ENCODE results near the gene PHLDA3. TPM values are rescaled to one million over a fixed set of nuclear protein-coding genes. Genes with fewer than 3 reads are reported as not detected.
A peak's percentile ranks its signal among the peaks of the same experiment; 100 is the strongest.

Gene PHLDA3
- total RNA-seq, 1 donor from 2014 or later, result 159 TPM

GRCh38 chr1:201450721-201451291 is 18.2 kb downstream of the PHLDA3 start:
- intact Hi-C loops (cut with DNase I), result no loop called here
- peak; percentile 84 for DNase-seq (ENCODE audit: low spot score)

GRCh38 chr1:201448990-201449389 is 20.0 kb downstream of the PHLDA3 start:
- ATAC-seq (peak; percentile 37), DNase-seq (ENCODE audit: low spot score) (peak; percentile 77)
- intact Hi-C loops (cut with DNase I), result loop anchor here (10.0 kb wide), 1 partner anchor 56 kb away; the partner anchor contains the start of gene CSRP1

More at GRCh38 chr1:201450721-201451291, 18.2 kb downstream of the PHLDA3 start:
- peak; percentile 67 for ATAC-seq

- peak; percentile 91 for ATAC-seq
- intact Hi-C loops (cut with DNase I), result loop anchor here (10.0 kb wide), 1 partner anchor 57 kb away; the partner anchor contains the start of gene CSRP1
- peak; percentile 87 for DNase-seq (ENCODE audit: low spot score)
These were observed 20.8 kb downstream of the PHLDA3 start for GRCh38 chr1:201447903-201448871.

- ATAC-seq (no peak), DNase-seq (ENCODE audit: low spot score) (no peak)
- intact Hi-C loops (cut with DNase I), result loop anchor here (10.0 kb wide), 1 partner anchor 59 kb away; the partner anchor contains the start of gene CSRP1
These were observed 23.7 kb downstream of the PHLDA3 start for GRCh38 chr1:201445310-201445709.

- ATAC-seq, result no peak
- intact Hi-C loops (cut with DNase I), result loop anchor here (10.0 kb wide), 1 partner anchor 60 kb away; the partner anchor contains the start of gene CSRP1
- DNase-seq (ENCODE audit: low spot score), result no peak
These were observed 24.2 kb downstream of the PHLDA3 start for GRCh38 chr1:201444792-201445191.

- DNase-seq (ENCODE audit: low spot score) (no peak), ATAC-seq (no peak)
These were observed 25.2 kb downstream of the PHLDA3 start for GRCh38 chr1:201443747-201444146.

GRCh38 chr1:201436969-201437368 is 32.0 kb downstream of the PHLDA3 start:
- intact Hi-C loops (cut with DNase I), result no loop called here
- ATAC-seq, result no peak
- DNase-seq (ENCODE audit: low spot score), result no peak

More at GRCh38 chr1:201443747-201444146, 25.2 kb downstream of the PHLDA3 start:
- intact Hi-C loops (cut with DNase I), result loop anchor here (10.0 kb wide), 1 partner anchor 61 kb away; the partner anchor contains the start of gene CSRP1

GRCh38 chr1:201436393-201436792 is 32.6 kb downstream of the PHLDA3 start:
- ATAC-seq, result peak; percentile 39
- DNase-seq (ENCODE audit: low spot score), result no peak
- intact Hi-C loops (cut with DNase I), result no loop called here

- DNase-seq (ENCODE audit: low spot score) (no peak), ATAC-seq (no peak)
- intact Hi-C loops (cut with DNase I), result no loop called here
These were observed 34.7 kb downstream of the PHLDA3 start for GRCh38 chr1:201434266-201434665.

GRCh38 chr1:201433609-201434008 is 35.4 kb downstream of the PHLDA3 start:
- DNase-seq (ENCODE audit: low spot score) (no peak), ATAC-seq (no peak)
- intact Hi-C loops (cut with DNase I), result no loop called here

- ATAC-seq (no peak), DNase-seq (ENCODE audit: low spot score) (no peak)
- intact Hi-C loops (cut with DNase I), result no loop called here
These were observed 38.2 kb downstream of the PHLDA3 start for GRCh38 chr1:201430776-201431175.

- DNase-seq (ENCODE audit: low spot score), result no peak
- intact Hi-C loops (cut with DNase I), result no loop called here
- ATAC-seq, result no peak
These were observed 39.1 kb downstream of the PHLDA3 start for GRCh38 chr1:201429736-201430501.

GRCh38 chr1:201427963-201428362 is 41.0 kb downstream of the PHLDA3 start:
- intact Hi-C loops (cut with DNase I), result no loop called here
- ATAC-seq (no peak), DNase-seq (ENCODE audit: low spot score) (no peak)

- intact Hi-C loops (cut with DNase I), result no loop called here
- DNase-seq (ENCODE audit: low spot score), result no peak
- ATAC-seq, result no peak
These were observed 42.3 kb downstream of the PHLDA3 start for GRCh38 chr1:201426479-201427310.

GRCh38 chr1:201424146-201424545 is 44.8 kb downstream of the PHLDA3 start:
- intact Hi-C loops (cut with DNase I), result no loop called here
- DNase-seq (ENCODE audit: low spot score), result no peak
- ATAC-seq, result no peak

GRCh38 chr1:201423655-201424054 is 45.3 kb downstream of the PHLDA3 start:
- intact Hi-C loops (cut with DNase I), result no loop called here
- DNase-seq (ENCODE audit: low spot score) (no peak), ATAC-seq (no peak)

- no peak for DNase-seq (ENCODE audit: low spot score)
- ATAC-seq, result no peak
- intact Hi-C loops (cut with DNase I), result no loop called here
These were observed 46.5 kb downstream of the PHLDA3 start for GRCh38 chr1:201422436-201423030.

- DNase-seq (ENCODE audit: low spot score) (no peak), ATAC-seq (no peak)
- intact Hi-C loops (cut with DNase I), result no loop called here
These were observed 47.0 kb downstream of the PHLDA3 start for GRCh38 chr1:201422026-201422425.
